UCSD-AML1 (cell line): Measurements from ENCODE around the gene COPS6.
"Not testable (repeated sequence)": the region's sequence is repeated elsewhere in the genome, so short reads cannot be mapped to it uniquely, and the experiment has no call there.

Source experiments
- DNase-seq: peaks from one replicate; lab custom pipeline; 2025; ENCODE audit not compliant: unreplicated experiment; lab: John Stamatoyannopoulos, UW

Gene COPS6

GRCh38 chr7:100126239-100126930, 37.6 kb downstream of the COPS6 start:
- no peak for DNase-seq

- DNase-seq, result peak; percentile 75
Measured at GRCh38 chr7:100126931-100127865, 38.4 kb downstream of the COPS6 start, which contains the start of gene MBLAC1. TSS of gene MBLAC1 (plus strand) at chr7:100126967. CDS start at chr7:100127396, 429 bp downstream.

- DNase-seq, result no peak
Measured at GRCh38 chr7:100127866-100128636, 39.3 kb downstream of the COPS6 start.

GRCh38 chr7:100128637-100128963, 39.8 kb downstream of the COPS6 start:
- no peak for DNase-seq

GRCh38 chr7:100130220-100130607, 41.4 kb downstream of the COPS6 start:
- DNase-seq, result not testable (repeated sequence)

- peak; percentile 64 for DNase-seq
Measured at GRCh38 chr7:100130608-100131453, 42.1 kb downstream of the COPS6 start.

GRCh38 chr7:100132126-100132525, 43.4 kb downstream of the COPS6 start:
- no peak for DNase-seq

GRCh38 chr7:100132697-100133151, 44.0 kb downstream of the COPS6 start:
- DNase-seq, result peak; percentile 28

GRCh38 chr7:100137851-100138760, 49.3 kb downstream of the COPS6 start:
- no peak for DNase-seq

GRCh38 chr7:100141555-100141949, 52.8 kb downstream of the COPS6 start:
- DNase-seq, result no peak
